SIG-M5 treated with dmso at 0.1 percent for 504 hours (cell line): ENCODE data around the gene IGF2BP1.

Source experiments
- DNase-seq: peaks from one replicate; lab custom pipeline; 2025; ENCODE audit not compliant: unreplicated experiment; lab: John Stamatoyannopoulos, UW

IGF2BP1 gene

DNA sequence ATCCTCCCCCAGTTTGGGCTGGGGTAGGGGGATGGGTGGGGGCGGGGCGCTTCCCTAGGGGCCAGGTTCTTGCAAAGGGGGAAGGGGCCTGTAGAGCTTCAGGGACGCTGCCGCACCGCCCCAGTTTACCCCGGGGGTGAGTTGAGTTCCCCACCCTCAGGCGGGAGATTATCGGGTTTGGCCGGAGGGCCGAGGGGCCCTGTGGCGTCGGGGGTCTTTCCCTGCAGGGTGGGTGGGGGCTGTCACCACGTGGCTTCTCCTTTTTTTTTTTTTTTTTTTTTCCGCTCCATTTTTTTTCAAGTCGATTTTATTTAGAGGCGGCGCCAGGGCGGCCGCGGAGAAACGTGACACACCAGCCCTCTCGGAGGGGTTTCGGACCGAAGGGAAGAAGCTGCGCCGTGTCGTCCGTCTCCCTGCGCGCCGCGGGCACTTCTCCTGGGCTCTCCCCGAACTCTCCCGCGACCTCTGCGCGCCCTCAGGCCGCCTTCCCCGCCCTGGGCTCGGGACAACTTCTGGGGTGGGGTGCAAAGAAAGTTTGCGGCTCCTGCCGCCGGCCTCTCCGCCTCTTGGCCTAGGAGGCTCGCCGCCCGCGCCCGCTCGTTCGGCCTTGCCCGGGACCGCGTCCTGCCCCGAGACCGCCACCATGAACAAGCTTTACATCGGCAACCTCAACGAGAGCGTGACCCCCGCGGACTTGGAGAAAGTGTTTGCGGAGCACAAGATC is at the start of gene IGF2BP1:
IGF2BP1 (plus strand) TSS at position 283 of the 724 bp plus-strand sequence; CDS start at position 644, 361 bp downstream.
- DNase-seq = peak; percentile 61

DNA sequence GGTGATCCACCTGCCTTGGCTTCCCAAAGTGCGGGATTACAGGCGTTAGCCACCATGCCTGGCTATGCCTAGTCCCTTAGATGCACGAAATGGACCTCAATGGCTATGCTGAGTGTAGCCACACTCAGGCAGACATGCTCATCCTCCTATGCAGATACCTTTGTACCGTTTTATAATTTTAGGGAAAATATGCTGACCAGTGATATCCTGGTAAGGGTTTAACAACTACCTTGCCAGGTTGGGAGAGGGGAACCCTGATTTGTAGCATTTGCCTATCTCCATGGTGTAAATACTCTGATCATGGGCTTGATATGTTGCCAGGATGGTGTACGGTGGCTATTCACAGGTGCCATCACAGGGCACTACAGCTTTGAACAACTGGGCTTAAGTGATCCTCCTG is 45.6 kb upstream of the IGF2BP1 start:
- no peak for DNase-seq

- DNase-seq = no peak
These were observed 44.3 kb upstream of the IGF2BP1 start for GRCh38 chr17:48952904-48953303.

GRCh38 chr17:48954300-48954755 is 42.9 kb upstream of the IGF2BP1 start:
- DNase-seq = peak; percentile 60

GRCh38 chr17:48960834-48961515 is 36.2 kb upstream of the IGF2BP1 start:
- DNase-seq = no peak

GRCh38 chr17:48961516-48962233 is 35.5 kb upstream of the IGF2BP1 start:
- no peak for DNase-seq

GRCh38 chr17:48970224-48970623 is 27.0 kb upstream of the IGF2BP1 start:
- DNase-seq = no peak

DNA sequence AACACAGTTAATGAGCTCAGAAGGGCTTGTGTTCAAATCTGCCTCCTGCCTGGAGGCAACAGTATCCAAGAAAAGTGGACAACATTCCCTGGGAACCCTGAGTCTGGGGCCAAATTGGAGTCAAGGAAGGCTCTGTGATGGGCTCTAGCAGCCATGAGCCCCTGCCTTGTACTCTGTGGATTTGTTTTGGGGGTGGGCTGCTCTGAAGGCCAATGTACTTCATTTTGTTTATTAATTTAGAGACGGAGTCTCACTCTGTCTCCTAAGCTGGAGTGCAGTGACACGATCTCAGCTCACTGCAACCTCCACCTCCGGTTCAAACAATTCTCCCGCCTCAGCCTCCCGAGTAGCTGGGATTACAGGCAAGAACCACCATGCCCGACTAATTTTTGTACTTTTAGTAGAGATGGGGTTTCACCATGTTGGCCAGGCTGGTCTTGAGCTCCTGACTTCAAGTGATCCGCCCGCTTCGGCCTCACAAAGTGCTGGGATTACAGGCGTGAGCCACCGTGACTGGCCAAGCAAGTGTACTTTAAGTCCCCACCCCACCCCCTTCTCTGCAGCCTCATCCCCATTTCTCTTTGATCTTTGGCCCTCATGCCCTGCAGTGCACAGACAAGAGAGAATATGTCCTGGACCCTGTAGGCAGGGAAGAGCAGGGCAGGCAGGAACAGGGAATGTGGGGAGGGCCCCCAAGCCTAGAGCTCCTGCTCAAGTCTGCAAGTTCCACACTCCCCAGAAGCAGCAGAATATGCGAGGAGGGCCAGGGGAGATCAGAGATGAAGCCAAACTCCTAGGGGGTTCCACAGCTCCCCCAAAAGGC is 26.1 kb upstream of the IGF2BP1 start:
- DNase-seq = no peak

GRCh38 chr17:48972749-48973097 is 24.5 kb upstream of the IGF2BP1 start:
- no peak for DNase-seq

DNA sequence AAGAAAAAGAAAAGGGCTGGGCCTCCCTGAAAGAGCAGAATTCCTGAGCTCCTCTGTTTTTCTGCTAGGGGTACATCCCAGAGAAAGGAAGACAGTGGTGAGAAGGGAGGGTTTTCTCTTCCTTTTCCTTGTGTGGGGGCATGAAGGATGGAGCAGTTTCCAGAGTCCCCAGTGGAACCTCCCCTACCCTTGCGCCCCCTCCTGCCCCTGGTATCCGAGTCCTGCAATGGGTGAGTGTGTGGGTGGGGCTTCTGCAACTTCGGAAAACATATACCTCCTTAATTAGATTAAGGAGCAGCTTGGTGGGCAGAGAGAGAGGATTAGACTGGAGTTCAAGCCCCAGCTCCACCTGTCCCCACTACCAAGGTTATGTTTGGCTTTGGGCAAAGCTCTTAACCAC is 23.4 kb upstream of the IGF2BP1 start:
- DNase-seq = no peak

GRCh38 chr17:48981927-48982539 is 15.2 kb upstream of the IGF2BP1 start:
- DNase-seq = no peak

- DNase-seq = no peak
These were observed 11.5 kb upstream of the IGF2BP1 start for GRCh38 chr17:48985436-48986245.

- DNase-seq = no peak
These were observed 8.1 kb upstream of the IGF2BP1 start for GRCh38 chr17:48989100-48989499.

DNA sequence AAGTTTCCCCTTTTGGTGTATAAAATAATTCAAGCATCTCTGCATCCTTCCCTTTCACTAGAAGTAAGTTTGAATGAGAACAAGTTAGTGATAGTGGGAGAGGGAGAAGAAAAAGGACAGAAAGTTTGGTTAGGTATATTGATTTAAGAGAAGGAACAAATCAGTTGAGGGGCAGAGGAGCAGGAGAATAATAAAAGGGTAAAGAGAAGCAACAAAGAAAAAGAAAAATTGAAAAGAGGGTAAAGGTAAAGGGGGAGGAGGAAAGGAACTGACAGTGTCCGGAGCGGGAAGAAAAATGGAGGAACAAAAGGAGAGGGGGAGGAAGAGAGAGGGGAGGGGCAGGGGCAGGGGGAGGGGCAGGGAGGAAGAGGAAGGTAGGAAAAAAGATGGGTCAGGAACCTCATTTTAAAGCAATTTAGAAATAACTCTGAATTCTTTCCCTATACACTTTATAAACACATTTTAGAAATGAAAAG is 6.3 kb upstream of the IGF2BP1 start:
- DNase-seq = no peak

DNA sequence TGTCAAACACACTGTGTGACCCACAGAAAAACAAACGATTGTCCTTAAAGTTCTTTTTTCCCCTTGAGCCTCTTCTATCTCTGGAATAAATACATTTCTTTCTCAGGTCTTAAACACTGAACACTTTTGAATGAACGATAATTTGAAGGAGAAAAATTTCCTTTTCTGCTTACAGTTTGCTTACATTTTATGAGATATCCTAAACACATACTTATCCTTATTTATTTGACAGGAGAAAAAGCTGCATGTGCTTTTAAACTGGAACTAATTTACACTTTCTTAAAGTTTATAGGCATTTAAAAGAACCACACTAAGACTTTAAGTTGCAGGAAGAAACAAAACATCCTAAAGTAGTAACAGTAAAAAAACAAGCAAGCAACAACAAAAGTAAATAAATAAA is 4.7 kb upstream of the IGF2BP1 start:
- DNase-seq = no peak

- no peak for DNase-seq
These were observed 3.9 kb upstream of the IGF2BP1 start for GRCh38 chr17:48993305-48993704.

- no peak for DNase-seq
These were observed 3.2 kb upstream of the IGF2BP1 start for GRCh38 chr17:48993951-48994350.

DNA sequence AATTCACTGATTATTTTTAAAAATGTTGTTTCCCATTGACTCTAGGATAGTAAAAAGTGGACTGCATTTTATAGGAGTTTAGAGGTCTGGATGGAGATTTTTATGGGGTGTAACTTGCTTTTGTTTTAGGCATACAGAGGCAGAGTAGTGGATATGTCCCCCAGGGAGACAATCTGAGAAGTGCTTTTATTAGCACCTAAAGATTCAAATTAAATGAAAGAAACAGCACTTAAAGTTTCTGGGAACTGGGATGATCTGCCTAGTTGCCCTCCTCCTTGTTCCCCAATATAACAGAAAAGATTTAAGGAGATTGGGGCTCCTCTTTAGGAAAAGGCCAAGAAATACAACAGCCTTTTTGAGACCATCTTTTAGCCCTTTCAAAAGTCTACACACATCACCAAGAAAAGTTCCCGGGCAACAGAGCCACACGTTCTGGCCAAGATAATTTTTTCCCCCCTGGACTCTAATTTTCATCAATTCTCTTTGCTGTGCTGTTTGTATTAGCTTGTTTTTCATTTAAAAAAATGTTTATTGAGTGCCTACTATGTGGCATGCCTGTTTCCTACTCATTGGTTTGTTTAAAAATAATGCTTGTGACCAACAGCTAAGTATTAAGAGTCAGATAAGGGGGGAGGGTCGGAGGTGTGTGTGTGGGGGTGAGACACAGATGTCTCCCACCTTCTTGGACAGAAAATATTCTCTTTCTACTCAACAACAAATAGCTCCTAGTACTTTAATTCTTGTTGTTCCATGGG is 2.5 kb upstream of the IGF2BP1 start:
- DNase-seq = no peak
